Activated naive CD8-positive, alpha-beta T cell treated with anti-CD3 and anti-CD28 coated beads, Interleukin-2, amount 10 ng/mL, durations not matched to agents 7 days and 5 days (primary cell): ENCODE data around the gene HAO2. TPM values are rescaled to one million over a fixed set of nuclear protein-coding genes. Genes with fewer than 3 reads are reported as not detected.

Source experiments
- ATAC-seq: fragments of 150-1000 bp; cut with Tn5 transposase; one replicate; pipeline ENCODE4 v1.10.0; 2021; ENCODE audit warnings: low read depth, moderate library complexity
- POLR2A ChIA-PET: fragments of 350-600 bp; sonication (Branson Sonifier 250); formaldehyde crosslinking; loops from one replicate; lab custom pipeline; 2021; ENCODE audit warnings: antibody characterized with exemption; lab: Charles Lee
- DNase-seq: peaks from one replicate; pipeline ENCODE4 v3.0.0; 2021
- H3K27ac Mint-ChIP-seq: one replicate; pipeline ENCODE4 v1.8.0; 2022; ENCODE audit warnings: mild to moderate bottlenecking, mixed read lengths
- H3K27me3 Mint-ChIP-seq: one replicate; pipeline ENCODE4 v1.8.0; 2022; ENCODE audit warnings: mild to moderate bottlenecking, moderate library complexity, mixed read lengths
- H3K36me3 Mint-ChIP-seq: one replicate; pipeline ENCODE4 v1.8.0; 2021; ENCODE audit warnings: mild to moderate bottlenecking, mixed read lengths
- H3K4me1 Mint-ChIP-seq: one replicate; pipeline ENCODE4 v1.8.0; 2021; ENCODE audit warnings: mixed read lengths
- H3K4me3 Mint-ChIP-seq: one replicate; pipeline ENCODE4 v1.8.0; 2022; ENCODE audit warnings: mild to moderate bottlenecking, moderate library complexity, mixed read lengths
- H3K9me3 Mint-ChIP-seq: one replicate; pipeline ENCODE4 v1.8.0; 2021; ENCODE audit warnings: mixed read lengths
- total RNA-seq, 2 experiments: library from RNA; stranded (reverse); gene quantifications; one replicate each; pipeline ENCODE4 v1.2.3, GENCODE V29; 2021

Gene HAO2
- total RNA-seq, 2 experiments from 2014 or later = not detected

DNA sequence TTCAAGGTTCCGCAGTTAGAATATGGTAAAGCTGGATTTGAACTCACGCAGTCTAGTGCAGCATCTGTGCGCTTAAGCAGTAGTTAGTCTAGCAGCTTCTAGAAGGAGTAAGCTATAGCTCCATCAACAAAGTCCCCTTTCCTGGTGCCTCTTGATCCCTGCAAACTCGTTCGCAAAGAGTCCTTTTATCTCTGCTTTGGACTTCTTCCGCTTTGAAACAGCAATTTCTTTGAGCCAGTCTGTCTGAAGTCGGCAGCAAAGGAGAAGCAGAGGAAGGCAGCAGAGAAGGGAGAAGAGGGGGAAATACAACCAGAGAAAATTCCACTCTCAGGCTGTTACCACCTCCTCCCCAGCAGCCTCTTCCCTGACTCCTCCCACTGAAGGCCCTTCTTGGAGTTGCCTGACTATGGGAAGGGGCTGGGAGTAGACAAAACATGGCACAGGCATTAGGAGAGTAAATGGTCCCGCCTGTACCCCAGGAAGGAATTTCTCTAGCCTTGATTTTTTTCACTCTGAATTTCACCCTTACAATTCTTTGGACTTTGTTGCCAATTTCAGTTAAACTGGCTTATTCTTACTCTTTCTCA is 72.2 kb downstream of the HAO2 start:
- DNase-seq (no peak), ATAC-seq (no peak)
- Mint-ChIP-seq H3K4me1 (no peaks in the 10 kb centered on the region), H3K27me3 (peaks cover 2% of the 10 kb centered on the region), H3K36me3 (no peaks in the 10 kb centered on the region), H3K9me3 (no peaks in the 10 kb centered on the region), H3K4me3 (no peak overlapping the region), H3K27ac (no peak overlapping the region)
- POLR2A ChIA-PET = no interaction called here

DNA sequence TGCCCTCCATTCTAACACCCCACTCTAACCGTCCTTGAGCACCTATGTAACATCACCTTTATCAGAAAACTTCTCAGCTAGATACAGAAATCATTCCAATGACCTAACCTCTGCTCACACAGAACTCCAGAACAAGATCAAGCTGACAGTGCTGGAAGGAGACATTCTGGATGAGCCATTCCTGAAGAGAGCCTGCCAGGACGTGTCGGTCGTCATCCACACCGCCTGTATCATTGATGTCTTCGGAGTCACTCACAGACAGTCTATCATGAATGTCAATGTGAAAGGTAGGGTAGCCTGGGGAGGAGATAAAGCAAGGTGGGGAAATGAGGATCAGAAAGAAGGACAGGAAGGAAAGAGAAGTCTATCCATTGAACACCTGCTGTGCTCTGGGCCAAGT is 74.2 kb downstream of the HAO2 start:
- Mint-ChIP-seq H3K27ac (no peak overlapping the region), H3K4me1 (no peaks in the 10 kb centered on the region), H3K4me3 (no peak overlapping the region), H3K27me3 (peaks cover 2% of the 10 kb centered on the region), H3K36me3 (no peaks in the 10 kb centered on the region), H3K9me3 (no peaks in the 10 kb centered on the region)
- POLR2A ChIA-PET = no interaction called here
- ATAC-seq = no peak
- DNase-seq = no peak

Other genes with a start within 250 kb of the HAO2 start
- 10 to 100 TPM in 1 of 2 experiments, 1 to 10 TPM in 1; 8.5 to 10.3 TPM for gene WARS2, start 228.1 kb upstream of the HAO2 start, total RNA-seq
- gene HSD3B2, start 46.4 kb downstream of the HAO2 start, total RNA-seq = not detected
- gene HSD3B1, start 138.4 kb downstream of the HAO2 start, total RNA-seq = not detected